ENCODE results near the gene CYTH3.

CYTH3 gene

DNA sequence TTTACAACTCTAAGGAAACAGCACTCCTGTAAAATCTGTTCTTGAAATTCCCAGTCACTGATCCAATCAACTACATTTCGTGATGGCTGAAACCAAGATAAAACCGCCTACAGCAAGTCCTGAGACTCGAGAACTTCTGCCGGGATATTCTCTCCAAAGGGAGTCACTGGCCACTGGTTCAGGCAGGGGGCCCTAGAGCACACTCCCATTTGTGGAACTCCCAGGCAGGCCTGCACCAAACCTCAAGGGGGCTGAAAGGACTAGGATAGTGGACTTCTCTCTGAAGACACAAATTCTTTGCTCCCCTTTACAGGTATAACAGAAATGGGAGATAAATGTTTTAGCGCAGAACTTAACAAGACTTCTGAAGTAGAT is 16.3 kb downstream of the CYTH3 start:
- no peaks in the 10 kb centered on the region for H3K27me3 ChIP-seq (ENCODE audit: insufficient read depth, poor library complexity, severe bottlenecking)
- H3K4me3 ChIP-seq (replicated peaks; ENCODE audit: insufficient read depth, low read length), result no peak overlapping the region
- DNase-seq (ENCODE audit: low read depth in 1 of 2, low spot score in 1 of 2), result no peak
- TF ChIP-seq SPI1 (IDR thresholded peaks at IDR 0.05; ENCODE audit: borderline replicate concordance, low read depth) (no peak), POLR2AphosphoS5 (IDR thresholded peaks at IDR 0.05; ENCODE audit: low read depth) (no peak), GABPA (IDR thresholded peaks at IDR 0.05; ENCODE audit: low read depth) (no peak)
- TF ChIP-seq, protein P1, sequence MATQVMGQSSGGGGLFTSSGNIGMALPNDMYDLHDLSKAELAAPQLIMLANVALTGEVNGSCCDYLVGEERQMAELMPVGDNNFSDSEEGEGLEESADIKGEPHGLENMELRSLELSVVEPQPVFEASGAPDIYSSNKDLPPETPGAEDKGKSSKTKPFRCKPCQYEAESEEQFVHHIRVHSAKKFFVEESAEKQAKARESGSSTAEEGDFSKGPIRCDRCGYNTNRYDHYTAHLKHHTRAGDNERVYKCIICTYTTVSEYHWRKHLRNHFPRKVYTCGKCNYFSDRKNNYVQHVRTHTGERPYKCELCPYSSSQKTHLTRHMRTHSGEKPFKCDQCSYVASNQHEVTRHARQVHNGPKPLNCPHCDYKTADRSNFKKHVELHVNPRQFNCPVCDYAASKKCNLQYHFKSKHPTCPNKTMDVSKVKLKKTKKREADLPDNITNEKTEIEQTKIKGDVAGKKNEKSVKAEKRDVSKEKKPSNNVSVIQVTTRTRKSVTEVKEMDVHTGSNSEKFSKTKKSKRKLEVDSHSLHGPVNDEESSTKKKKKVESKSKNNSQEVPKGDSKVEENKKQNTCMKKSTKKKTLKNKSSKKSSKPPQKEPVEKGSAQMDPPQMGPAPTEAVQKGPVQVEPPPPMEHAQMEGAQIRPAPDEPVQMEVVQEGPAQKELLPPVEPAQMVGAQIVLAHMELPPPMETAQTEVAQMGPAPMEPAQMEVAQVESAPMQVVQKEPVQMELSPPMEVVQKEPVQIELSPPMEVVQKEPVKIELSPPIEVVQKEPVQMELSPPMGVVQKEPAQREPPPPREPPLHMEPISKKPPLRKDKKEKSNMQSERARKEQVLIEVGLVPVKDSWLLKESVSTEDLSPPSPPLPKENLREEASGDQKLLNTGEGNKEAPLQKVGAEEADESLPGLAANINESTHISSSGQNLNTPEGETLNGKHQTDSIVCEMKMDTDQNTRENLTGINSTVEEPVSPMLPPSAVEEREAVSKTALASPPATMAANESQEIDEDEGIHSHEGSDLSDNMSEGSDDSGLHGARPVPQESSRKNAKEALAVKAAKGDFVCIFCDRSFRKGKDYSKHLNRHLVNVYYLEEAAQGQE (IDR thresholded peaks at IDR 0.05; ENCODE audit: insufficient replicate concordance, low read depth), result no peak
- TF ChIP-seq, protein P2, sequence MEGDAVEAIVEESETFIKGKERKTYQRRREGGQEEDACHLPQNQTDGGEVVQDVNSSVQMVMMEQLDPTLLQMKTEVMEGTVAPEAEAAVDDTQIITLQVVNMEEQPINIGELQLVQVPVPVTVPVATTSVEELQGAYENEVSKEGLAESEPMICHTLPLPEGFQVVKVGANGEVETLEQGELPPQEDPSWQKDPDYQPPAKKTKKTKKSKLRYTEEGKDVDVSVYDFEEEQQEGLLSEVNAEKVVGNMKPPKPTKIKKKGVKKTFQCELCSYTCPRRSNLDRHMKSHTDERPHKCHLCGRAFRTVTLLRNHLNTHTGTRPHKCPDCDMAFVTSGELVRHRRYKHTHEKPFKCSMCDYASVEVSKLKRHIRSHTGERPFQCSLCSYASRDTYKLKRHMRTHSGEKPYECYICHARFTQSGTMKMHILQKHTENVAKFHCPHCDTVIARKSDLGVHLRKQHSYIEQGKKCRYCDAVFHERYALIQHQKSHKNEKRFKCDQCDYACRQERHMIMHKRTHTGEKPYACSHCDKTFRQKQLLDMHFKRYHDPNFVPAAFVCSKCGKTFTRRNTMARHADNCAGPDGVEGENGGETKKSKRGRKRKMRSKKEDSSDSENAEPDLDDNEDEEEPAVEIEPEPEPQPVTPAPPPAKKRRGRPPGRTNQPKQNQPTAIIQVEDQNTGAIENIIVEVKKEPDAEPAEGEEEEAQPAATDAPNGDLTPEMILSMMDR (IDR thresholded peaks at IDR 0.05; ENCODE audit: insufficient read depth, low read length), result no peak
- H3K27ac ChIP-seq (replicated peaks), result no peak overlapping the region

- no peak overlapping the region for H3K27ac ChIP-seq (replicated peaks)
- no peaks in the 10 kb centered on the region for H3K27me3 ChIP-seq (ENCODE audit: insufficient read depth, poor library complexity, severe bottlenecking)
- DNase-seq (ENCODE audit: low read depth in 1 of 2, low spot score in 1 of 2), result no peak
- TF ChIP-seq, protein P2 (IDR thresholded peaks at IDR 0.05; ENCODE audit: insufficient read depth, low read length), result no peak
- no peak for TF ChIP-seq GABPA (IDR thresholded peaks at IDR 0.05; ENCODE audit: low read depth)
- H3K4me3 ChIP-seq (replicated peaks; ENCODE audit: insufficient read depth, low read length), result no peak overlapping the region
These were observed 17.6 kb downstream of the CYTH3 start for GRCh38 chr7:6254866-6255265.

DNA sequence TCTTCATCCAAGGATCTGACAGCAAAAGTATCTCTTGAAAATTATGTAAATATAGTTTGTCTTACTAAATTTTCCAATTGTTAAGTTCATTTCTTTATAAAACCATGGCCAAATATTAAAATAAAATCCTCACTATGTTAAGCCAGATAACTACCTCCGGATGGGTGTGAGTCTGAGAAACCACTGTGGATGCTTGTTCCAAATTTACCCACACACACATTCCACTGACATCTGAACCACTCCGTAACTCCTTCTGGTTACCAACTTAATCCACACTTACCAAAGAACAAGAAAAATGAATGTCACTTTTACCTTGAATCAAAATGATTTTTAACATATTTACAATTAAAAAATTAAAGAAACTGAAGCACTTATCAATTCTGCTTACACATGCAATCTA is 19.7 kb downstream of the CYTH3 start:
- no peak overlapping the region for H3K27ac ChIP-seq (replicated peaks)
- no peaks in the 10 kb centered on the region for H3K27me3 ChIP-seq (ENCODE audit: insufficient read depth, poor library complexity, severe bottlenecking)
- DNase-seq (ENCODE audit: low read depth in 1 of 2, low spot score in 1 of 2), result no peak
- no peak overlapping the region for H3K4me3 ChIP-seq (replicated peaks; ENCODE audit: insufficient read depth, low read length)
- TF ChIP-seq, protein P2 (IDR thresholded peaks at IDR 0.05; ENCODE audit: insufficient read depth, low read length), result no peak
- TF ChIP-seq, protein P1 (IDR thresholded peaks at IDR 0.05; ENCODE audit: insufficient replicate concordance, low read depth), result no peak
- TF ChIP-seq POLR2AphosphoS5 (IDR thresholded peaks at IDR 0.05; ENCODE audit: low read depth), result no peak
- TF ChIP-seq GABPA (IDR thresholded peaks at IDR 0.05; ENCODE audit: low read depth), result no peak
- no peak for TF ChIP-seq SPI1 (IDR thresholded peaks at IDR 0.05; ENCODE audit: borderline replicate concordance, low read depth)

DNA sequence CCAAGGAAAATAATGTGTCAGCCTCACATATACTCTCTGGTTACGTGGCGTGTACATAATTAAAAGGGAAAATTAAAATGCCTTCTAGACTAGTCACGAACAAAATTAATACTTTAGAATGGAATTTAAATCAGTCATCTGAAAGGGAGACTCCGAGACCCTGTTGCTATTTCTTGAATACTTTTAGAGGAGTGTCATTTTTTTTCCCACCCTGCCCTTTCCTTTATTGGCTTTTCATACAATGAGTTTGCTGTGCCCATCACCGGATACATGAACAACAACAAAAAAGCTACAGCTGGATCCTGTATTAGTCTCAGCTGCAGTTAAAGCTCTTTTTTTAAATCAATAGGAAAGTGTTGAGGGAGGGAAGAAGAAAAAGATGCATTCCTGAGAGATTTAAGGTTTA is 20.1 kb downstream of the CYTH3 start:
- no peak overlapping the region for H3K4me3 ChIP-seq (replicated peaks; ENCODE audit: insufficient read depth, low read length)
- H3K27me3 ChIP-seq (ENCODE audit: insufficient read depth, poor library complexity, severe bottlenecking), result no peaks in the 10 kb centered on the region
- H3K27ac ChIP-seq (replicated peaks), result no peak overlapping the region
- DNase-seq (ENCODE audit: low read depth in 1 of 2, low spot score in 1 of 2), result no peak
- no peak for TF ChIP-seq POLR2AphosphoS5 (IDR thresholded peaks at IDR 0.05; ENCODE audit: low read depth)
- TF ChIP-seq SPI1 (IDR thresholded peaks at IDR 0.05; ENCODE audit: borderline replicate concordance, low read depth), result no peak
- TF ChIP-seq, protein P2 (IDR thresholded peaks at IDR 0.05; ENCODE audit: insufficient read depth, low read length), result no peak
- TF ChIP-seq, protein P1 (IDR thresholded peaks at IDR 0.05; ENCODE audit: insufficient replicate concordance, low read depth), result no peak
- TF ChIP-seq GABPA (IDR thresholded peaks at IDR 0.05; ENCODE audit: low read depth), result no peak

All from HL-60 (cell line).